Esophagus muscularis mucosa (tissue), 4 donors: ENCODE results near the gene C1orf52. TPM values are rescaled to one million over a fixed set of nuclear protein-coding genes. Genes with fewer than 3 reads are reported as not detected.

ENCODE experiments used
- DNase-seq: peaks from one replicate; pipeline ENCODE4 v3.0.0-alpha.2; 2017; ENCODE audit errors: extremely low spot score
- H3K27ac ChIP-seq, 4 donors: fragments of 200-600 bp; sonication (generic); replicated peaks in 1 of 4; 1 replicate in 3 of 4; 2 replicates in 1 of 4; pipeline ENCODE4 v1.5.1; 2016 to 2019; ENCODE audit warnings: mild to moderate bottlenecking in 1 of 4
- H3K27me3 ChIP-seq, 4 donors: fragments of 200-600 bp; sonication (generic); one replicate each; pipeline versions ENCODE4 v1.5.1 to v1.6.0; 2016 to 2019
- H3K36me3 ChIP-seq, 4 donors: fragments of 200-600 bp; sonication (generic); one replicate each; pipeline ENCODE4 v1.5.1; 2016 to 2019
- H3K4me1 ChIP-seq, 4 donors: fragments of 200-600 bp; sonication (generic); one replicate each; pipeline ENCODE4 v1.5.1; 2016 to 2019
- H3K4me3 ChIP-seq, 4 donors: fragments of 200-600 bp; sonication (generic); 1 replicate in 2 of 4; 2 replicates in 2 of 4; pipeline ENCODE4 v1.5.1; 2016 to 2019; ENCODE audit warnings: mild to moderate bottlenecking in 4 of 4, moderate library complexity in 1 of 4
- H3K9me3 ChIP-seq, 4 donors: fragments of 200-600 bp; sonication (generic); 1 replicate in 3 of 4; 2 replicates in 1 of 4; pipeline ENCODE4 v1.5.1; 2016 to 2019
- CTCF ChIP-seq, 3 experiments: fragments of 200-600 bp in 2 of 3; fragments of 450-650 bp in 1 of 3; sonication (generic) in 2 of 3; IDR thresholded peaks; one replicate each; pipeline ENCODE4 v1.5.1; 2017 to 2019; ENCODE audit warnings: antibody characterized with exemption in 3 of 3, mild to moderate bottlenecking in 2 of 3, moderate library complexity in 1 of 3
- EP300 ChIP-seq: sonication (generic); formaldehyde crosslinking; IDR thresholded peaks from one replicate; pipeline ENCODE4 v1.6.1; 2017; ENCODE audit warnings: antibody characterized with exemption
- POLR2A ChIP-seq: fragments of 450-650 bp; IDR thresholded peaks from one replicate; pipeline ENCODE4 v1.6.1; 2017; ENCODE audit warnings: antibody characterized with exemption, moderate library complexity, mild to moderate bottlenecking, low read depth
- POLR2AphosphoS5 ChIP-seq, 2 donors: sonication (generic); formaldehyde crosslinking; IDR thresholded peaks; one replicate each; pipeline ENCODE4 v1.6.1; 2017; ENCODE audit warnings: antibody characterized with exemption in 2 of 2
- WGBS: methylation state at CpG from one replicate; pipeline ENCODE4 v1.1.5; 2018; 5-methylcytosine and 5-hydroxymethylcytosine counted together
- intact Hi-C: fragments of 100-400 bp; cut with DNase I; formaldehyde crosslinking; loops from one replicate; pipeline ENCODE4 v1.15.1; 2023
- total RNA-seq, 4 donors: library from RNA; depleted of rRNA; stranded (reverse); fragments of >200 nt; gene quantifications; one replicate each; pipeline versions ENCODE4 v1.1.0 to v1.2.1, GENCODE V29; 2016

Gene C1orf52
- total RNA-seq, 4 donors from 2014 or later = 11.2 to 22.4 (median 15.4) TPM

GRCh38 chr1:85225624-85226380, 33.7 kb downstream of the C1orf52 start:
- Histone ChIP-seq H3K4me3 (peak overlapping the region in 2 of 4 donors; percentile 2 to 5), H3K27ac (peak overlapping the region; percentile 68 to 78 (median 70)), H3K9me3 (no peaks in the 10 kb centered on the region), H3K36me3 (no peaks in the 10 kb centered on the region), H3K27me3 (no peaks in the 10 kb centered on the region), H3K4me1 (peaks cover 15 to 73% (median 60%) of the 10 kb centered on the region in 4 donors)
- intact Hi-C loops = no loop called here
- 40% methylated on average over 5 of the region's 5 CpGs for WGBS
- no peak for DNase-seq
- TF ChIP-seq EP300 (no peak), POLR2A (no peak), POLR2AphosphoS5 (IDR thresholded peaks at IDR 0.05) (no peak), CTCF (IDR thresholded peaks at IDR 0.05) (no peak)

GRCh38 chr1:85224734-85225623, 34.5 kb downstream of the C1orf52 start:
- H3K4me3 ChIP-seq = no peak overlapping the region
- H3K27ac ChIP-seq = peak overlapping the region; percentile 68 to 78 (median 70)
- DNase-seq = no peak
- 55% methylated on average over 3 of the region's 3 CpGs for WGBS
- no peak for TF ChIP-seq POLR2AphosphoS5 (IDR thresholded peaks at IDR 0.05)
- no peak for TF ChIP-seq POLR2A
- TF ChIP-seq CTCF (IDR thresholded peaks at IDR 0.05) = no peak
- no peak for TF ChIP-seq EP300
- no peaks in the 10 kb centered on the region for H3K27me3 ChIP-seq
- intact Hi-C loops = no loop called here
- no peaks in the 10 kb centered on the region for H3K36me3 ChIP-seq
- no peaks in the 10 kb centered on the region for H3K9me3 ChIP-seq
- peaks cover 15 to 81% (median 68%) of the 10 kb centered on the region in 4 donors for H3K4me1 ChIP-seq

GRCh38 chr1:85224295-85224694, 35.2 kb downstream of the C1orf52 start:
- TF ChIP-seq EP300 (no peak), CTCF (IDR thresholded peaks at IDR 0.05) (no peak), POLR2AphosphoS5 (IDR thresholded peaks at IDR 0.05) (no peak), POLR2A (no peak)
- Histone ChIP-seq H3K4me3 (no peak overlapping the region), H3K27me3 (no peaks in the 10 kb centered on the region), H3K4me1 (peaks cover 15 to 80% (median 71%) of the 10 kb centered on the region in 4 donors), H3K27ac (peak overlapping the region; percentile 68 to 78 (median 70)), H3K36me3 (no peaks in the 10 kb centered on the region), H3K9me3 (no peaks in the 10 kb centered on the region)
- no peak for DNase-seq
- intact Hi-C loops = no loop called here

- DNase-seq = no peak
- H3K27ac ChIP-seq = peak overlapping the region; percentile 36 to 78 (median 74)
- TF ChIP-seq POLR2AphosphoS5 (IDR thresholded peaks at IDR 0.05) (no peak), EP300 (no peak), CTCF (IDR thresholded peaks at IDR 0.05) (no peak), POLR2A (no peak)
- H3K4me3 ChIP-seq = no peak overlapping the region
- no peaks in the 10 kb centered on the region for H3K27me3 ChIP-seq
- no peaks in the 10 kb centered on the region for H3K9me3 ChIP-seq
- intact Hi-C loops = no loop called here
- WGBS = 71% methylated on average over 5 of the region's 5 CpGs
- H3K4me1 ChIP-seq = peaks cover 15 to 79% (median 67%) of the 10 kb centered on the region in 4 donors
- no peaks in the 10 kb centered on the region for H3K36me3 ChIP-seq
Measured at GRCh38 chr1:85223334-85223733, 36.1 kb downstream of the C1orf52 start.
